Liver (tissue), 9 donors: ENCODE data around the gene CELF2. TPM values are rescaled to one million over a fixed set of nuclear protein-coding genes. Genes with fewer than 3 reads are reported as not detected.

ENCODE experiments used
- DNase-seq: peaks from one replicate; pipeline ENCODE4 v3.0.0-alpha.2; 2017; ENCODE audit warnings: low spot score
- H3K27ac ChIP-seq, 2 donors: one replicate each; pipeline ENCODE4 v1.7.0; 2013; ENCODE audit warnings: inconsistent platforms in 2 of 2, low read length in 2 of 2, control low read depth in 1 of 2, low read depth in 1 of 2, mild to moderate bottlenecking in 1 of 2
- H3K27me3 ChIP-seq, 4 donors: one replicate each; pipeline versions ENCODE4 v1.6.1 to v1.7.0; 2013; ENCODE audit warnings: low read length in 3 of 4, inconsistent platforms in 1 of 4, mild to moderate bottlenecking in 1 of 4, moderate library complexity in 1 of 4; ENCODE audit not compliant: control insufficient read depth in 4 of 4, insufficient read depth in 4 of 4
- H3K36me3 ChIP-seq, 4 donors: one replicate each; pipeline versions ENCODE4 v1.6.1 to v1.7.0; 2013; ENCODE audit warnings: low read length in 3 of 4, mild to moderate bottlenecking in 3 of 4, low read depth in 1 of 4, moderate library complexity in 1 of 4; ENCODE audit not compliant: control insufficient read depth in 4 of 4, insufficient read depth in 3 of 4
- H3K4me1 ChIP-seq, 4 donors: one replicate each; pipeline versions ENCODE4 v1.6.1 to v1.7.0; 2013; ENCODE audit warnings: low read length in 3 of 4, mild to moderate bottlenecking in 3 of 4, moderate library complexity in 1 of 4; ENCODE audit not compliant: control insufficient read depth in 4 of 4, insufficient read depth in 4 of 4
- H3K4me3 ChIP-seq, 3 donors: one replicate each; pipeline versions ENCODE4 v1.6.1 to v1.7.0; 2013; ENCODE audit warnings: low read length in 3 of 3, control low read depth in 1 of 3, low read depth in 1 of 3, mild to moderate bottlenecking in 1 of 3
- H3K9ac ChIP-seq, 2 donors: one replicate each; pipeline ENCODE4 v1.7.0; 2013; ENCODE audit warnings: low read length in 2 of 2, mild to moderate bottlenecking in 2 of 2, moderate library complexity in 2 of 2, control low read depth in 1 of 2, low read depth in 1 of 2
- H3K9me3 ChIP-seq, 4 donors: one replicate each; pipeline versions ENCODE4 v1.6.1 to v1.7.0; 2013; ENCODE audit warnings: low read length in 3 of 4; ENCODE audit not compliant: control insufficient read depth in 4 of 4
- ATF3 ChIP-seq: IDR thresholded peaks from 2 replicates; pipeline ENCODE4 v1.6.1; 2016; ENCODE audit warnings: antibody characterized with exemption
- CTCF ChIP-seq: fragments of 150-350 bp; IDR thresholded peaks from 2 replicates; pipeline ENCODE4 v1.5.1; 2017; ENCODE audit warnings: improper control_type of control experiment, low read depth, low read length; ENCODE audit not compliant: missing input control
- EGR1 ChIP-seq, 2 donors: IDR thresholded peaks; 2 replicates each; pipeline ENCODE4 v1.6.1; 2016 to 2018; ENCODE audit warnings: antibody characterized with exemption in 2 of 2, low read depth in 2 of 2
- FOXA1 ChIP-seq: IDR thresholded peaks from 2 replicates; pipeline ENCODE4 v1.6.1; 2016; ENCODE audit warnings: antibody characterized with exemption
- FOXA2 ChIP-seq: IDR thresholded peaks from 2 replicates; pipeline ENCODE4 v1.6.1; 2016; ENCODE audit warnings: antibody characterized with exemption
- GABPA ChIP-seq, 2 donors: IDR thresholded peaks in 1 of 2; conservative IDR thresholded peaks in 1 of 2; 2 replicates each; pipeline ENCODE4 v1.6.1; 2016; ENCODE audit warnings: antibody characterized with exemption in 2 of 2, mild to moderate bottlenecking in 1 of 2, moderate library complexity in 1 of 2
- HNF4G ChIP-seq: IDR thresholded peaks from 2 replicates; pipeline ENCODE4 v1.6.1; 2016; ENCODE audit warnings: antibody characterized with exemption
- JUND ChIP-seq, 2 donors: IDR thresholded peaks; 2 replicates each; pipeline ENCODE4 v1.6.1; 2016; ENCODE audit warnings: antibody characterized with exemption in 2 of 2
- MAX ChIP-seq: IDR thresholded peaks from 2 replicates; pipeline ENCODE4 v1.6.1; 2016; ENCODE audit warnings: antibody characterized with exemption
- NR2F2 ChIP-seq: IDR thresholded peaks from 2 replicates; pipeline ENCODE4 v1.6.1; 2016; ENCODE audit warnings: antibody characterized with exemption
- RAD21 ChIP-seq, 2 donors: IDR thresholded peaks; 2 replicates each; pipeline ENCODE4 v1.6.1; 2016; ENCODE audit warnings: antibody characterized with exemption in 2 of 2, mild to moderate bottlenecking in 2 of 2
- SP1 ChIP-seq: IDR thresholded peaks from 2 replicates; pipeline ENCODE4 v1.6.1; 2018; ENCODE audit warnings: antibody characterized with exemption, mild to moderate bottlenecking
- TAF1 ChIP-seq: conservative IDR thresholded peaks from 2 replicates; pipeline ENCODE4 v1.6.1; 2016; ENCODE audit warnings: antibody characterized with exemption, mild to moderate bottlenecking
- ZBTB33 ChIP-seq: IDR thresholded peaks from 2 replicates; pipeline ENCODE4 v1.6.1; 2016; ENCODE audit warnings: antibody characterized with exemption
- WGBS: extraction: QIAGEN DNeasy Blood & Tissue Kit; methylation state at CpG from one replicate; pipeline ENCODE4 v1.1.7; 2013; 5-methylcytosine and 5-hydroxymethylcytosine counted together
- polyA plus RNA-seq, 2 donors: library from polyadenylated mRNA; stranded (reverse) in 1 of 2; unstranded in 1 of 2; fragments of 200-250 nt in 1 of 2; fragments of >200 nt in 1 of 2; fragmentation: Nextera tagmentation in 1 of 2; extraction: Ambion mirVana in 1 of 2; gene quantifications; one replicate each; pipeline versions ENCODE4 v1.2.1 to v1.2.3, GENCODE V29; 2013 to 2015
- total RNA-seq, 2 donors: library from RNA; depleted of rRNA; stranded (reverse); fragments of >200 nt; gene quantifications; one replicate each; pipeline ENCODE4 v1.2.3, GENCODE V29; 2014
- donor health status: healthy.
- donor health status: healthy.
- donor health status: healthy.
- donor health status: healthy.
- donor health status: healthy.

Gene CELF2
- total and polyA plus RNA-seq, 4 donors = 1.4 to 8.5 (median 5.6) TPM

- no peak overlapping the region for H3K27ac ChIP-seq
- peaks cover 0 to 3% (median 3%) of the 10 kb centered on the region in 4 donors for H3K27me3 ChIP-seq
- H3K9me3 ChIP-seq = no peaks in the 10 kb centered on the region
- H3K4me1 ChIP-seq = no peaks in the 10 kb centered on the region
- no peaks in the 10 kb centered on the region for H3K36me3 ChIP-seq
- H3K9ac ChIP-seq = no peak overlapping the region
- TF ChIP-seq JUND (IDR thresholded peaks at IDR 0.05) = no peak
- no peak for TF ChIP-seq MAX
- TF ChIP-seq GABPA (IDR thresholded peaks at IDR 0.05 in 1 of 2, conservative IDR thresholded peaks at IDR 0.05 in 1 of 2) = no peak
- TF ChIP-seq HNF4G = no peak
- TF ChIP-seq TAF1 = no peak
- TF ChIP-seq ZBTB33 = no peak
- TF ChIP-seq FOXA1 = no peak
- TF ChIP-seq SP1 = no peak
- TF ChIP-seq NR2F2 = no peak
- H3K4me3 ChIP-seq = no peak overlapping the region
- no peak for DNase-seq
- 78% methylated on average over 3 of the region's 3 CpGs for WGBS
Measured at GRCh38 chr10:11097686-11098085, 80.0 kb downstream of the CELF2 start.

- 81% methylated on average over 10 of the region's 10 CpGs for WGBS
- TF ChIP-seq CTCF = no peak
- TF ChIP-seq EGR1 (IDR thresholded peaks at IDR 0.05; ENCODE audit: low read depth in 2 of 2) = no peak
- no peak for TF ChIP-seq TAF1
- TF ChIP-seq FOXA2 = no peak
- TF ChIP-seq RAD21 (IDR thresholded peaks at IDR 0.05) = no peak
- no peak for TF ChIP-seq ATF3
- no peak for TF ChIP-seq MAX
- no peak for TF ChIP-seq JUND (IDR thresholded peaks at IDR 0.05)
- peaks cover 0 to 3% (median 3%) of the 10 kb centered on the region in 4 donors for H3K27me3 ChIP-seq
- H3K4me1 ChIP-seq = no peaks in the 10 kb centered on the region
- no peak for DNase-seq
- no peaks in the 10 kb centered on the region for H3K36me3 ChIP-seq
- H3K9ac ChIP-seq = no peak overlapping the region
- H3K4me3 ChIP-seq = no peak overlapping the region
- H3K9me3 ChIP-seq = no peaks in the 10 kb centered on the region
- no peak overlapping the region for H3K27ac ChIP-seq
Measured at GRCh38 chr10:11098666-11099065, 81.0 kb downstream of the CELF2 start.
